Measurements from ENCODE around the gene DSTN.

The DSTN gene

DNA sequence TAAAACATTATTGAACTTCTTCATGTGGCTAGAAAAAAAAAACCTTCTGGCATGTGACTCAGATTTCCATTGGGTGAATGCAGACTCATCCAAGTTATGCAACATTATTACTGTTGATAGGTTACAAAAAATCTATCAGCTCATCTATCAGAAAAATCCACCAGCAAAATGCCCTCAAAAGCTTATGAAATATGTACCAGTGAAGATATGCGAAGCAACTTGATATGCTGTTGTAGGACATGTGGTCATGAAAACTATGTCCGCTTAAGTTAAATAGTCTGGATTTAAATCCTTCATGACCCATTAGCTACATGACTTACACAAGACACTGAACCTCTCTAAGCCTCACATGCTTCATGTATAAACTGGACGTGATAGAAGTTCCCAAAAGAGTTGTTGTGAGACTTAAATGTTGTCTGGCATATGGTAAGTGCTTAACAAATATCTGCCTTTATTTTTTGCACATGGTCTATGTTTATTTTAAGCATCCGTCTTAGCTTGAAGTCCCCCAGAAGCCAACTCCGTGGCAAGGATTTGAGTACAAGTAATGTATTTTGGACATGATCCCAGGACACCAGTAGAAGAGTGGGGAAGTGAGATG lies 26.2 kb upstream of the DSTN start:
- in situ Hi-C loops (cut with HindIII; ENCODE audit: low sequenced_read_pairs): no loop called here

DNA sequence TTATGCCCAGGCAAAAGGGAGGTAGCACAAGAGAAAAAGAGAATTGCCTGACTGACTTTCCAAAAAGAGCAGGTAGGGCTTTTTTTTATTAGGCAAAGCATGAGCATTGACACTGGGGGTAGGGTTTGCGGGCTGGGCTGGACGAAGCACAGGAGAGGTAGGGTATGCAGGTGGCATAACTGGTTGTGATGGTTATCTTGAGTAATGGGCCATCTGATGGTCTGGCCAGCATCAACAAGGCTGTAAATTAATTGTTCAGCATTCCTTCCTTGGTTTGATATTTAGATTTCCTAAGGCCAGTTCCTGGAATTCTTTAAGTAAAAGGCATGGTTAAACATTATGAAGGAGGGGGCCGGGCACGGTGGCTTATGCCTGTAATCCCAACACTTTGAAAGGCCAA lies 24.7 kb upstream of the DSTN start:
- in situ Hi-C loops (cut with HindIII; ENCODE audit: low sequenced_read_pairs): no loop called here

DNA sequence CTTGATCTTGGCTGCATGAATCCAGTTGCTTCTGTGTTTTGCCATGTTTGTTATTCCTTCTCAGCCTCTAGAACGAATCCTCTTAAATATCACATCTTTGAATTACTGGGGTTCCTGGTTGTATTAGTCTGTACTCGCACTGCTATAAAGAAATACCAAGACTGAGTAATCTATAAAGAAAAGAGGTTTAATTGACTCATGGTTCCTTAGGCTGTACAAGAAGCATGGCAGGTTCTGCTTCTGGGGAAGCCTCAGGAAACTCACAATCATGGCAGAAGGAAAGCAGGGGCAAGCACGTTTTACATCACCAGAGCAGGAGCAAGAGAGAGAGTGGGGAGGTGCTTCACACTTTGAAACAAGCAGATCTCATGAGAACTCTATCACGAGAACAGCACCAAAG lies 20.7 kb upstream of the DSTN start:
- in situ Hi-C loops (cut with HindIII; ENCODE audit: low sequenced_read_pairs): no loop called here

DNA sequence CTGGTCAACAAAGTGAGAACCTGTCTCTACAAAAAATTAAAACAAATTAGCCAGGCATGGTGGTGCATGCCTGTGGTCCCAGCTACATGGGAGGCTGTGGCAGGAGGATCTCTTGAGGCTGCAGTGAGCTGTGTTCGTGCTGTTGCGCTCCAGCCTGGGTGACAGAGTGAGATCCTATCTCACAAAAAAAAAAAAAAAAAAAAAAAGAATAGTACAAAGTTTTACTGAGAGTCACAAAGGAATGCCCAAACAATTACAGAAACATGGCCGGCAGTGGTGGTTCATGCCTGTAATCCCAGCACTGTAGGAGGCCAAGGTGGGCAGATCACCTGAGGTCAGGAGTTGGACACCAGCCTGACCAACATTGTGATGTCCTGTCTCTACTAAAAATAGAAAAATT lies 14.8 kb upstream of the DSTN start:
- in situ Hi-C loops (cut with HindIII; ENCODE audit: low sequenced_read_pairs): no loop called here

DNA sequence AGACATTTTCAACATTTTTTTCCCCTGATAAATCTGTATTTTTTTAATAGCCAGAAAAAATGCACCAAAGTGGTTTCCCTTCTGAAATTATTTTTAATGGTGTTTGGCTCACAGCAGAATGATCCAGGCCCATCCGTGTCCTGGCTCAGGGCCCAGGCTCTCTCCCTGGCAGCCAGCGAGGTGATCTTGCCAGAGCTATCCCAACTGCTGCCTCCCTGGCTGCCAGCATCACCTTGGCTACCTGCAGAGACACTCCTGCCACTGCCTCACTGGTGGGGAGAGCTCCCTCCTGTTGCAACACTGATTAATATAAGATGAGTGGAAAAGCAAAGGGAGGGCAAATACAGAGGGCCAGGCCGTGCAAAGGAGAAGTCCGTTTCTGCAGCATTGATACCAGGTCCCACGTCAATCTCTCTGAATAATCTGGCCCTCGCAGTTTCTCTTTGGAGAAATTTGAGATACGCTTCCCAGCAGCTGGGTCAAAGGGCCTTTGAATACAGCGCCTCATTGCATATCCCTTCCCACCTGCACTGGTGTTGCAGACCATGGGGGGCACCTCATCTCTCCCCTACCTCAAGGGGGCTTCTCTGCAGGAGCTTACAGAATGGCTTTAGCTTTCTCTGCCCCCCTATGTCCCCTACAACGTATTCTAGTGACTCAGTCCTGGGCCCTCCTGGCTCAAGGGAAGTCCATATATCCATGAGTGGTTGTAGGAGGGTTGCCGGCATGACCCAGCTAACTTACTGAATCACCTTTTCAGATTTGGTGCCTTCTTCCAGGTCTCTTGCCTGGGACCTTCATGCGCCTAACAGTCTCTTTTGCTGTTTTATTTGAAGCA lies 12.8 kb upstream of the DSTN start:
- in situ Hi-C loops (cut with HindIII; ENCODE audit: low sequenced_read_pairs): no loop called here

DNA sequence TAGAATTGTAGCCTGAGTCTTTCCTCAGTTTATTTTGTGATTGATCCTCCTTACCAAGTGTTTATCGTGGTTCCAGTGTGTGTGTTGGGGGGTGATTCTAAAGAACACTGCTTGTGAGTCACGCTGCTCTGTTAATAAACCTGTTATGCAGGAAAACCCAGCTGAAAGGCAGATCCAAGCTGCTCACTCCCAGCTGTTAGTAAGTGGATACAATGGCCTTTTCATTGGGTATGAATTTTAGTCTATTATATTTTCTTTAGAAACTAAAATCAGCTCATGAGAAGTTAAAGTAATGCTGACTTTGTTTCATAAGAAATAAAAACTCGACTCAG lies 12.2 kb upstream of the DSTN start:
- in situ Hi-C loops (cut with HindIII; ENCODE audit: low sequenced_read_pairs): no loop called here

DNA sequence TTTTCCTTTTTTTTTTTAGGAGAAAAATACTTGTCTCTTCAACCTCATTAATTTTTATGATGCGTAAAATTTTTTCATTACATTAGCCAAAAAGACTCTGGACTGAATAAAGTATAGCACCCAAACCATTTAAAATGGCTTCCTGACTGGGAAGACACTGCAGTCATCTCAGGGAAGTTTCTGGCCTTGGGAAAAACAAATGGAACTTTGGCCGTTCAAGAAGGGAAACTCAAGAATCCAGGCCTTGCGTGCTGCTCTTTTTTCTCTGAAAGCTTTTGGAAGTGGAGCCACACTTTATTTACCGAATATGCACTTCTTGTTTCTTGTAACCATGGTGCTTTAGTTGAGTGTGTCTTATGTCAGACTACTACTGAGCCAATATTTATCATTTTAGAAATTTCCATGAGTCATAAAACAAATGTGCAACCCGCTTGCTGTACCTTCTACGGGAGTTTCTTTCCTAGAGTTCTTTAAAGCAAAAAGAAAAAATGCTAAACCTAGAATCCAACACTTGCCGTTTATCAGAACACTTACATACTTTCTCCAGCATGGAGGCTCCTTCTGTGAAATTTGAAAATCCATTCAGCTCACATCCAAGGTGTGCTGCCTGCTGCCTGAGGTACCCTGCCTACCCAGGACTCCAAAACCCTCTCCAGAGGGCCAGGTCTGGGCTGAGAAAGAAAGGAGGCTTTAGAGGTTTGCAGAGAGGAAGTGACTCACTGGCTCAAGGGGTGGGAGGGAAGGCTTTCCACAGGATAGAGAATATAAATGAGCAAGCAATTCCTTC lies 11.5 kb upstream of the DSTN start:
- in situ Hi-C loops (cut with HindIII; ENCODE audit: low sequenced_read_pairs): no loop called here

DNA sequence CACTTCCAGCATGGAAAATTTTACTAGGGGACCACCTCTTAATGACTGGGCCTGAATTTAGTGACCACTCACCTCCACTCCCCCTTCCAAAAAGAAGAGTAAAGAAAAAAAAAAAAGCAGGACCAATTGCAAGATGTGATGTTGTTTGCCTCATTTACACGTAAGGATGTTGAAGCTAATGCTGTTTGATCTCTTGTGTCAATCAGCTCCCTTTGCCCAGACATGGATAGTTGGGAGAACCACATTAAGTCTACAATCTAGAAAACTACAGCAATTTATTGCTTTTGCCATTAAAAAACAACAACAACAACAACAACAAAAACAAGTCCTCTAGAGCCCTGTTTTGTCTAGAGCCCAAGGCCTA lies 11.0 kb upstream of the DSTN start:
- in situ Hi-C loops (cut with HindIII; ENCODE audit: low sequenced_read_pairs): no loop called here

DNA sequence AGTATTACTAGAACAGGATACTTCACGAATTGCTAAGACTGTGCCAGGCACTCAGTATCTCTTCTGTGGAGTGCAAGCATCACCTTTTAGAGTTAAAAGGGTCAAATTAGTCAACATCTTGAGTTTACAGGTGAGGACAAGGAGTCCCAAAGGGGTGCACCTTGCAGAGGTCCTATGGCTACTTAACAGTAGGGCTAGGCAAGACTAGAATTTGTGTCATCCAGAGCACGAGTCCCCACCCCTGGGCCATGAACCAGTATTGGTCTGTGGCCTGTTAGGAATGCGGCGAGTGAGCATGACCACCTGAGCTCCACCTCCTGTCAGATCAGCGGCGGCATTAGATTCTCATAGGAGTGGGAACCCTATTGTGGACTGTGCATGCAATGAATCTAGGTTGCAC lies 10.5 kb upstream of the DSTN start:
- in situ Hi-C loops (cut with HindIII; ENCODE audit: low sequenced_read_pairs): no loop called here

DNA sequence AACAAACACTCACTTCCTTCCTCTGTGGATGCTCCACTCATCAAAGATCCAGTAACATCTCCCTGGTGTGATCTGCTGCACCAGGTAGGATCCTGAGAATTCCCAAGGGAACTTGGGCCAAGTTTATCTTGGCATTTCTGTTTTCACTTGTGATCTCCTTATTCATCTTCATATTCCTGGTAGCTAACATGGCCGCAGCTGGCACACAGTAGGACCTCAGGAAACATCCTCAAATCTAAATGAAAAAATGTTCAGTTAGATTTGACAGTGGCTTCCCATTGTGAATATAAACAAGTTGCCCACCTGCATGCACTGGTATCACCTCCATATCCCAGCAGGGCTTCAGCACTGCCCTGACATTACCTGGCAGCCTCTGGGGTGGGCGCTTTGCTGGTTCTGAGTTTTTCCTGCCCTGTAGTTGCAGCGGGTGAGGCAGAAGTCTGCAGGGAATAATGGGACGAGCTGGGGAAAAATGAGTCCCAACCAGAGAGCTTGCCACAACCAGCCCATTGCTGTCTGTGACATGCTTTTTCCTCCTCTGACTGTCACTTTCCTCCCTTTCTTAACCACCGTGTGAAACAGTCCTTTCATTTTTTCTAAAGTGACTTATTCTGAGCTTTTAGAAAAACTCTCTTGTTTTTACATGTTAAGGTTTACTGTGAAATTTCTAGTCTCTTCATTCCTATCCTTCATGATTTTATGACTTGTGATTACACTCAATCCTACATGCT lies 9.4 kb upstream of the DSTN start:
- in situ Hi-C loops (cut with HindIII; ENCODE audit: low sequenced_read_pairs): no loop called here

DNA sequence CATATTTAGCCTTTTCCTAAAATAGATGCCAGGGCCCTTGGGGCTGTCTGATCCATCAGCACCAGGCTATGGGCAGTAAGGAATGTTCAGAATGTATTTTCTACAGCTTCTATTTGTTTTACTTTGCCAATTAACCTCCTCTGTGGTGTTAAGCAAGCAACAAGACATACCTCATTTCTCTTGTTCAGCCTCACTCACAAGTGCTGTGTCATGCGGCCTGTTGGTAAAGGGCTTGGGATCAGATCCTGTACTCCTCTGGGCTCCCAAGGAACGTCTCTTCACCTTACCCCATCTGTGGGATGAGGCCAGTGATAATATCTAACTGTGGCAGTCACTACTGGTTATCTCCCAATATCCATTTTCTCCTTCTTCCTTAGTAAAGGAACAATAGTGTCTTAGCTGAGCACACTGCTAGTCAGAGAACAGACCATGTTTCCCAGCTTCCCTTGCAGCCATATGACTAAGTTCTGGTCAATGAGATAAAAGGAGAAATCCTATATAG lies 7.0 kb upstream of the DSTN start:
- in situ Hi-C loops (cut with HindIII; ENCODE audit: low sequenced_read_pairs): no loop called here

DNA sequence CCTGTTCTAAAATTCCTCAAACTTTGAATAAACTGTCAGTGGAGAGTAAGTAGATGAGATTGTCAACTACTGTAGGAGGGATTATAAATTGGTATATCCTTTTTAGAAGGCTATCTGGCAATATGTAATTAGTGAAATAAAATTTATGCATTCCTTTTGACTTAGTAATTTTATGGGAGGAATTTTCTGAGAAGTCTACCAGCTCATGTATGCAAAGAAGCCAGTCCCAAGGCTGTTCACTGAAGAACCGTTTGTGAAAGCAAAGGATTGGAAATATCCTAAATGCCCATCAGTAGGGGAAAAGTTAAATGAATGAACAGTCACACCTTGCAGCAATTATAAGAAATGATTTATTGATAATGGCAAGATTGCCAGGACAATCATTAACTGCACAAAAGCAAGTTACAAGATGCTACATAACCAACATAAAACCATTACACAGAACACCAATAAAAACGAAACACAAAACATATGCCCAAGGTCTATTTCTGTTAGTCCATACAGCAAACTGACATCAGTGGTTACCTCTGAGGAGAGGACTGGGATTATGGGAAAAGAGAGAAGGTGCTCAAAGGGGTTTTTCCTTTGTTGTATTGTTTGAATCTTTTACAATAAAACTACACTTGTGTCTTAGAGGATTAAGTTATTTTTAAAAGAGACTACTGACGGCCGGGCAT lies 4.6 kb upstream of the DSTN start:
- in situ Hi-C loops (cut with HindIII; ENCODE audit: low sequenced_read_pairs): no loop called here

DNA sequence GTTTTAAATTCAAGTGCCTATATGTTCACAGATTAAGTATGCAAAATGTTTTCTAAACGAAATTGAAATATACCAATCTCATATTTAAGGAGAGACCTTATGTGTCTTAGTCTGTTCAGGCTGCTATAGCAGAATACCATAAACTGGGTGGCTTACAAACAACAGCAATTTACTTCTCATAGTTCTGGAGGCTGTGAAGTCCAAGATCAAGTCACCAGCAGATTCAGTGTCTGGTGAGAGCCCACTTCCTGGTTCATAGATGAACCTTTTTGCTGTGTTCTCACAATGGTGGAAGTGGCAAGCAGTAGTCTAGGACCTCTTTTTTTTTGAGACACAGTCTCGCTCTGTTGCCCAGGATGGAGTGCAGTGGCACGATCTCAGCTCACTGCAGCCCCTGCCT lies 3.5 kb upstream of the DSTN start:
- in situ Hi-C loops (cut with HindIII; ENCODE audit: low sequenced_read_pairs): no loop called here

DNA sequence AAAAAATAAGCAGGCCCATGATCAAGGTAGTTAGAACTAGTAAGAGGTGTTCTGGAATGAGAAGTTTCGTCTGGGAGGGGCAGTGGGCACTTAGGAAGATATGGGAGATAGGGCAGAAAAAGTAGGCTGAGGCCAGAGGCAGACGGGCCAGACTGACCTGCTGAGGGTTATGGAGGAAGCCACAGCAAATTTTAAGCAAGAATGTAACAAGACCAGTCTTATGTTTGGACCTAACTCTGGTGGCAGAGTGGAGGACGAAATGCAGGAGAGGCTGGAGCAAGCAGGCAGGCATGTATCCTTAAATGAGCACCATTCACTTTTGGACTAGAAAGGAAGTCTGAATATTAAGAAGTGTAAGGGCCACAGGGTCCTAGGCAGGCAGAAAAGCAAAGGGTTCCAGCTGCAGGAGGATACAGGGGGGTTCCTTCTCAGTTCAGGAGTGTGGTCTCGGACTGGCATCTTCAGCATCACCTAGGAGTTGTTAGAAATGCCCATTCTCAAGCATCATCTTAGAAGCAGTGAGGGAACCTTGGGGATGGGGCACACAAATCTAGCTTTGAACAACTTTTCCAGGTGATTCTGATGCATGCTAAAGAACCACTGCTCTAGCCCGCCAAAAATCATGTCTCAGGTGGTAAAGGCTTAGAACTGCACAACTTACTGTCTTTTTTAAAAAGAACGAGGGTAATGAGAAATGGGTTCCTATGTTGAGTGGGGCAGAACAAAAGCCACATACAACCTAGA lies 1.7 kb upstream of the DSTN start:
- in situ Hi-C loops (cut with HindIII; ENCODE audit: low sequenced_read_pairs): no loop called here

DNA sequence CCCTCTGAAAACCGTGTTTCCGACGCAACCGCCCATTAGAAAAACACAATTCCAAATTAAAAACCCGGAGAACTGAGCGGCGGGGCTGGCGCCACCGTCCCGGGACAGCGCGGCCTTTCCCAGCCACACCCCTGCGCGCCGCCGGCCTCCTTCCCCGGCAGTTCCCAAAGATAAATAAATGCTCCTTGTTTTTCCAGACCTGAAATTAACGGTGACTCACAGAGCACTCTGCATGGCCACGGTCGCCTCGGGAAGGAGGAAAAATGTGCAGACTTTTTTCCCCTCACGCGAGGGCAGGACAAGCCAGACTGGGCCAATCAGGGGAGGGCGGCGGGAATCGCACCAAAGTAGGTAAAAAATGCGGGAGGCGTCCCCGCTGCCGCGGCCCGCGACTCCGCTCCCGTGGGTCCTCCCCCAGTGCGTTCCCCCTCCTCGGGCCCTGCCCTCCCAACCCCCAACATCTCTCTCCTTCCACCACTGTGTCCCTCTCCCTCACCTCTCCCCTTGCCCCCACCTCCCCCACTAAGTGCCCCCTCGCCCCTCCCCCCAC lies 828 bp upstream of the DSTN start:
- in situ Hi-C loops (cut with HindIII; ENCODE audit: low sequenced_read_pairs): no loop called here

DNA sequence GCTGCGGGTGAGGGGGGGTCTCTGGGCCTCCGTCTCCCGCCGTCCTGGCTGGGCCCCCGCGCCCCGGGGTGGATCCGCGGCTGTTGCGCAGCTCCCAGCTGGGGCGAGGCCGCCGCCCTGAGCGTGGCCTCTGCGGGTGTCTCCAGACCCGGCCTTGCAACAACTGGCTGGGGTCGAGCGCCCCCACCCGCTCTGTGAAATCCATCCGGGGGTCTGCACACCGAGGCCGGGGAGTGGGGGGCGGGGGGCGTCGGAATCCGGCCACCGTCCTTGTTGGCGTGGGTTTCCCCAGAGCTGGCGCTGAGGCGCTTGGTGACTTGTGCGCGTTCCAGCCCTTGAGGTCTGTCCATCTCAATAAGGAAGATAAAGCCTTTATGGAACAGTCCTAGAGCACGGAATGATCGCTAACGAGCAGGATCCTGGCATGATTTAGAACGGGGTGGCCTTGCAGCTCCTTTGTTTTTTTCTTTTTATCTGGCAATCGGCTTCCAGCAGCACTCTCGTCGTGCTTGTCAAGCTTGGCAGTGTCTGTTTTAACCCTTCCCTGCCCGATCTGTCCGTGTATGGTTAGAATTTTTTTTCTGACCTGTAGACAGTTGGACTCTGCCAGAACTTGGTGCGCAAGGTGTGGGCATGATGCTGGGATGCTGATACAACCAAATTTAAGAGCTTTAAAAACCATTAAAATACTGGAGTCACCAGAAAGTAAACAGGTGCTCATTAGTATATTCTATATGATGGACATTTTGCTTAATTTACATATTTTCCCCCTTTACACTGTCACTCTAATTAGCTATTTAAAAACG lies 675 bp downstream of the DSTN start:
- in situ Hi-C loops (cut with HindIII; ENCODE audit: low sequenced_read_pairs): loop anchor here (5.0 kb wide), 2 partner anchors 38 to 63 kb away; partner anchors contain the start of gene BFSP1

DNA sequence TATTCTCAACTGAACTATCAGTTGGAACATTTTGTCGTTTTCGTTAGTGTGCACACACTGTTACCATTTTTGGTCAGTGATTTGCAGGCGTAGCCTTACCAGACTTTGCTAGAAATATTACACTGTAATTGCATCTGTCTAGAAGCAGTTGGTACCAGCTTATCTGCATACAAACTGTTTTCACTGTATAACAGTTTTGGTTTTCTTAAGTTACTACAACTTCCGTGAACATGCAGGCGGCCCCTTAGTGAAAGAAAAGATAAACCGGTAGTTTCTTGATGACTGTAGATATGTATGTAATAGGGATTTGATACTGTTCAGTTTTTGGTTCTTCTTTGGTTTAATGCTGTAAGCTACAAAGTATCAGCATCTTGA lies 1.3 kb downstream of the DSTN start:
- in situ Hi-C loops (cut with HindIII; ENCODE audit: low sequenced_read_pairs): loop anchor here (5.0 kb wide), 2 partner anchors 39 to 64 kb away; partner anchors contain the start of gene BFSP1

DNA sequence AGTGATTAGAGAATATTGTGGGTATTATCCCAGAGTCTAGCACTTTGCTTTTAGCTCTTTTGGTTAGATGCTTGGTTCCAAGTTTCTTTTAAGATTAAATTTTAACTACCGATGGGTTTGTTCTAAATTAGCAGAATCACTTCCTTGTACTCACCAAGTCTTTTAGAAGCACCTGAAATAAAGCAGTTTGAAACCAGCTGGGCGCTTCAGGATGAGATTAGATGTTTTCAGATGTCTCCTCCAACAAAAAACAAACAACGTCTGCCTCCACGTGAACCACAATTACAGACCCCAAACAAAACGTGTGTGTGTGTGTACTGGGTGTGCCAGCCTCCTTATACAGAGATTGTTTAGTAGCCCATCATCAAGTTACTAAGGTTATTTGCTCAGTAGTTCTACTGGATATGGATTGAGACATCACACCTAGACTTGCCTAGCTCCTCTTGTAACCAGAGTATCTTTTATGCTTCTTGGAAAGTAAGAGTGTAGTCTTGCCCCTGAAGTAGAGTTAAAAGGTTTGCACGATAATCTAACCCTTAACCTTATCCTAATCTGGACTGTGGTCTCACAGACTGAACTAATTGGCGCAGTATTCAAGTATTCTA lies 2.3 kb downstream of the DSTN start:
- in situ Hi-C loops (cut with HindIII; ENCODE audit: low sequenced_read_pairs): loop anchor here (5.0 kb wide), 2 partner anchors 40 to 65 kb away; partner anchors contain the start of gene BFSP1
